VCaP (cell line): Measurements from ENCODE around the gene SLMAP.
A peak's percentile ranks its signal among the peaks of the same experiment; 100 is the strongest.

ENCODE experiments used
- H3K27ac ChIP-seq: fragments of 450-650 bp; 2 replicates; pipeline ENCODE4 v1.5.1; 2017
- CTCF ChIP-seq: fragments of 450-650 bp; conservative IDR thresholded peaks from 2 replicates; pipeline ENCODE4 v1.5.1; 2017; ENCODE audit warnings: mild to moderate bottlenecking, moderate library complexity

Gene SLMAP

GRCh38 chr3:57749542-57749941 is 6.6 kb upstream of the SLMAP start:
- no peak for TF ChIP-seq CTCF
- no peak overlapping the region for H3K27ac ChIP-seq

DNA sequence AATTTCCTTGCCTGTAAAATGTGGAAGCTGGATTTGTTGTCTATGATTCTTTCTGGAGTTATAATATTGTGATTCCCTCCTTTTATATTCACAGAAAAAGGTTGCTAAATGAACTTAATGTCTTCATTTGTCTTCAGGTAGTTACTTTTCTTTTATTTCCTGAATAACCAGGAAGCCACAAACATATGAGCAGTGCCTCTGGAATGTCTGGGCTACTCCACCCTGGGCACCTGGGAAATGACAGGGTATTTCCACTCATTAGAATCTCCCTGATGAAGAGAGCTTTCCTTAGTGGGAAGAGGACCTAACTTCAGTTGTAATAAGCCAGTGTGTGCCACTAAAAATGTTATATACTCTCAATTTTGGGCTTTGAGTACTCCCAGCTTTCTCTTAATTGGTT is 3.8 kb upstream of the SLMAP start:
- TF ChIP-seq CTCF, result no peak
- H3K27ac ChIP-seq, result no peak overlapping the region

DNA sequence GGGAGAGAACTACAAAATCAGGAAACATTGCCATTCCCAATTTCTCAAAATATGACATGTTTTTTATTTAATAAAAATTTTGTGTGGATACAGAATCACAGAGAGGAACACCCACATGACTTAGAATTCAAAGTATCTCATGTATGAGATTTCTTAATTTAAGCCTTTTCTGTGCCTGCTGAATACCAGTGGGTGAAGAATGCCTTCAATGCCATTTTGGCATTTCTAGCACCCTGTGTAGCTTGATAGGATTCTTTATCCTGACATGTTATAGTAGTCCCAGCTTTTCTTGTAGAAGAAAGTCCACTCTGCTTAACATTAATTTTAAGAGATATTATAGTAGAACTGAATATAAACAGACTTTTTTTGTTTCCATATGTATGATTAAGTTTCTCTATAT is 3.1 kb upstream of the SLMAP start:
- H3K27ac ChIP-seq, result no peak overlapping the region
- TF ChIP-seq CTCF, result no peak

GRCh38 chr3:57755368-57755675 is 787 bp upstream of the SLMAP start:
- peak overlapping the region; percentile 87 for H3K27ac ChIP-seq

GRCh38 chr3:57756528-57757401 is 656 bp downstream of the SLMAP start:
- TF ChIP-seq CTCF, result no peak
- H3K27ac ChIP-seq, result peak overlapping the region; percentile 87

More at GRCh38 chr3:57755368-57755675, 787 bp upstream of the SLMAP start:
- peak; percentile 64 for TF ChIP-seq CTCF

DNA sequence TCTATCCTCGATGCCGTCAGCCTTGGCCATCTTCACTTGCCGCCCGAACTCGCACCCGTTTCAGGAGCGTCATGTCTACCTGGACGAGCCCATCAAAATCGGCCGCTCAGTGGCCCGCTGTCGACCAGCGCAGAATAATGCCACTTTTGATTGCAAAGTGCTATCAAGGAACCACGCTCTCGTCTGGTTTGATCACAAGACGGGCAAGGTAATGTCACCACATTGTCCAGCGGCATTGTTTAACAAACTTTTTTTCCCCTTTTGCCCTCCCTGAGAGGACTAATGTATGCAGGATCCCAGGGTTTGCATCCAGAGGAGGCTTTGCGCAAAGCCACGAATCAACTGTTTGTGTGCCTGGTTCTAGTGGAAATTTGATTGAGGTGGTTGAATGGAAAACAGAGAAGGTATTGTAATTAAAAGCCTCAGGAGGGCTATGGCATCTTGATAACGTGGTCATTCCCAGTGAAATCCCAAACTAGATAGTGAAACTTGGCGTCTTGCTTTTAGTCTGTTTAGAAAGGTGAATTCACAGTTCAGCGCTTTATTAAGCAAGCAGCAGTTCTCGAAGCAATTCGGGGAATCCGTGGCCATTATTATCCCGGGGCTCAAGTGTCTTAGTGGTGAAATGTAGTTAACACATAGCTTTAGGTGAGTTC is 1.7 kb downstream of the SLMAP start:
- H3K27ac ChIP-seq, result peak overlapping the region; percentile 87
- no peak for TF ChIP-seq CTCF

DNA sequence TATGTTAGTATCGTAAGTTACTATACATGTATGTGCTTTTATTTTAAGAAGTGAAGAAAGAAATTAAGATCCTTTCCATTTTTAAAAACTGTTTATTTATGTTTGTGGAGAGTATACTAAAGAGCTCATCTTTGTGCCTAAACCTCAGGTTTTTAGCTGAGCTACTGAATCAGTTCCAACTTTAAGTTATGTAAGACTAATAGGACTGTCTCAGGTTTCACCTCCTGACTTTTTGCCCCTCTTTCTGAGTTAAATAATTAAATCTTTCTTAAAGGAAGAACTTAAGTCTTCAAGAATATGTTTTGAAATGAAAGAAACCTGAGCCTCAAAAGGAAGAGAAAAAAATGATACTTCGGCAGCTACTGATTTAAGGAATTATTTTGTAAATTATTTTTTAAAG is 2.6 kb downstream of the SLMAP start:
- no peak for TF ChIP-seq CTCF
- no peak overlapping the region; the same call in 1 of the 2 replicates for H3K27ac ChIP-seq
